GM18519 (cell line): ENCODE measurements around the gene FGF14.
"Not testable (repeated sequence)": the region's sequence is repeated elsewhere in the genome, so short reads cannot be mapped to it uniquely, and the experiment has no call there.

ENCODE experiments used
- ATAC-seq: cut with Tn5 transposase; IDR thresholded peaks from one replicate; pipeline ENCODE4 v1.9.1; 2021; ENCODE audit warnings: mild to moderate bottlenecking, moderate library complexity; ENCODE audit not compliant: unreplicated experiment, low FRiP score

The FGF14 gene

GRCh38 chr13:102068323-102068722 is 333.5 kb downstream of the FGF14 start:
- ATAC-seq = not testable (repeated sequence)

GRCh38 chr13:102055090-102055779 is 346.6 kb downstream of the FGF14 start:
- no peak for ATAC-seq

- no peak for ATAC-seq
These were observed 352.0 kb downstream of the FGF14 start for GRCh38 chr13:102049853-102050252.

- ATAC-seq = no peak
These were observed 356.1 kb downstream of the FGF14 start for GRCh38 chr13:102045731-102046130.

GRCh38 chr13:102042746-102043145 is 359.1 kb downstream of the FGF14 start:
- no peak for ATAC-seq

GRCh38 chr13:102041544-102041943 is 360.3 kb downstream of the FGF14 start:
- ATAC-seq = no peak

- no peak for ATAC-seq
These were observed 361.0 kb downstream of the FGF14 start for GRCh38 chr13:102040812-102041211.

GRCh38 chr13:102039264-102039663 is 362.6 kb downstream of the FGF14 start:
- no peak for ATAC-seq

GRCh38 chr13:102038787-102039186 is 363.1 kb downstream of the FGF14 start:
- ATAC-seq = no peak

GRCh38 chr13:102035969-102036368 is 365.9 kb downstream of the FGF14 start:
- ATAC-seq = no peak

GRCh38 chr13:102033857-102034331 is 368.0 kb downstream of the FGF14 start:
- ATAC-seq = no peak

GRCh38 chr13:102033386-102033785 is 368.5 kb downstream of the FGF14 start:
- no peak for ATAC-seq

GRCh38 chr13:102028868-102029267 is 373.0 kb downstream of the FGF14 start:
- no peak for ATAC-seq

GRCh38 chr13:102028206-102028605 is 373.6 kb downstream of the FGF14 start:
- no peak for ATAC-seq

GRCh38 chr13:102021777-102022176 is 380.1 kb downstream of the FGF14 start:
- ATAC-seq = no peak

- ATAC-seq = no peak
These were observed 381.1 kb downstream of the FGF14 start for GRCh38 chr13:102020611-102021216.

- no peak for ATAC-seq
These were observed 383.1 kb downstream of the FGF14 start for GRCh38 chr13:102018716-102019115.

- ATAC-seq = no peak
These were observed 384.6 kb downstream of the FGF14 start for GRCh38 chr13:102017248-102017647.

- ATAC-seq = no peak
These were observed 389.3 kb downstream of the FGF14 start for GRCh38 chr13:102012299-102013293.

GRCh38 chr13:102011455-102011854 is 390.4 kb downstream of the FGF14 start:
- ATAC-seq = not testable (repeated sequence)
